H1 (cell line): Measurements from ENCODE around the gene MAPK4. TPM values are rescaled to one million over a fixed set of nuclear protein-coding genes. Genes with fewer than 3 reads are reported as not detected.
"Not testable (repeated sequence)": the region's sequence is repeated elsewhere in the genome, so short reads cannot be mapped to it uniquely, and the experiment has no call there.

Source experiments
- CTCF ChIA-PET: fragments of 300-600 bp; sonication (Branson Sonifier 250); formaldehyde crosslinking; loops from one replicate; lab custom pipeline; 2021; ENCODE audit not compliant: partially characterized antibody; lab: Charles Lee
- POLR2A ChIA-PET: fragments of 300-600 bp; sonication (Branson Sonifier 250); formaldehyde crosslinking; loops from one replicate; lab custom pipeline; 2021; ENCODE audit warnings: inconsistent platforms; ENCODE audit not compliant: partially characterized antibody; lab: Charles Lee
- DNase-seq, 2 experiments: peaks; one replicate each; pipeline versions ENCODE4 v3.0.0 to v3.0.0-alpha.2; 2010 to 2022; ENCODE audit warnings: low spot score in 2 of 2, low read depth in 1 of 2, mixed read lengths in 1 of 2
- FAIRE-seq: peaks from 2 replicates; lab custom pipeline; 2011; peaks lifted over from hg19 to GRCh38; lab: Jason Lieb, UNC
- H2AFZ ChIP-seq: 2 replicates; pipeline ENCODE4 v1.8.1; 2012; ENCODE audit warnings: low read length, inconsistent platforms
- H2AK5ac ChIP-seq: 2 replicates; pipeline ENCODE4 v1.6.1; 2013; ENCODE audit warnings: low read depth, low read length
- H2BK120ac ChIP-seq: replicated peaks from 2 replicates; pipeline ENCODE3; 2013; ENCODE audit warnings: low read depth, low read length, inconsistent platforms
- H2BK12ac ChIP-seq: 2 replicates; pipeline ENCODE4 v1.6.1; 2013; ENCODE audit warnings: low read depth, low read length
- H2BK15ac ChIP-seq: 2 replicates; pipeline ENCODE4 v1.6.1; 2013; ENCODE audit warnings: low read length
- H2BK20ac ChIP-seq: 2 replicates; pipeline ENCODE4 v1.6.1; 2013; ENCODE audit warnings: low read length
- H2BK5ac ChIP-seq: 2 replicates; pipeline ENCODE4 v1.6.1; 2013; ENCODE audit warnings: low read depth, low read length
- H3K14ac ChIP-seq: 2 replicates; pipeline ENCODE4 v1.6.1; 2013; ENCODE audit warnings: inconsistent platforms; ENCODE audit not compliant: insufficient read length
- H3K18ac ChIP-seq: 2 replicates; pipeline ENCODE4 v1.6.1; 2013; ENCODE audit warnings: low read length; ENCODE audit errors: extremely low read depth
- H3K23ac ChIP-seq: 2 replicates; pipeline ENCODE4 v1.6.1; 2013; ENCODE audit warnings: inconsistent platforms; ENCODE audit not compliant: insufficient read length
- H3K23me2 ChIP-seq: 2 replicates; pipeline ENCODE4 v1.6.1; 2013; ENCODE audit warnings: low read depth, low read length
- H3K27ac ChIP-seq: 2 replicates; pipeline ENCODE4 v1.6.1; 2011; ENCODE audit warnings: low read depth, low read length, inconsistent platforms
- H3K27me3 ChIP-seq, 4 experiments: replicated peaks in 1 of 4; 1 replicate in 1 of 4; 2 replicates in 3 of 4; pipeline versions ENCODE4 v1.6.1 to v1.8.1; 2011 to 2013; ENCODE audit warnings: low read length in 3 of 4, mild to moderate bottlenecking in 3 of 4, inconsistent platforms in 2 of 4, mixed read lengths in 2 of 4, moderate library complexity in 1 of 4; ENCODE audit not compliant: control insufficient read depth in 3 of 4, insufficient read depth in 3 of 4; ENCODE audit errors: extremely low read depth in 1 of 4
- H3K36me3 ChIP-seq, 4 experiments: 2 replicates each; pipeline versions ENCODE4 v1.6.1 to v1.8.1; 2011 to 2013; ENCODE audit warnings: mild to moderate bottlenecking in 4 of 4, low read length in 3 of 4, moderate library complexity in 2 of 4, control low read depth in 1 of 4, inconsistent platforms in 1 of 4; ENCODE audit not compliant: insufficient read depth in 4 of 4, control insufficient read depth in 2 of 4
- H3K4ac ChIP-seq: replicated peaks from 2 replicates; pipeline ENCODE3; 2013; ENCODE audit warnings: low read length, low read depth, mixed read lengths, inconsistent platforms; ENCODE audit not compliant: insufficient read length
- H3K4me1 ChIP-seq, 4 experiments: replicated peaks in 1 of 4; 1 replicate in 1 of 4; 2 replicates in 3 of 4; pipeline versions ENCODE4 v1.6.1 to v1.8.1; 2011 to 2013; ENCODE audit warnings: low read length in 3 of 4, inconsistent platforms in 2 of 4, mixed read lengths in 1 of 4; ENCODE audit not compliant: insufficient read depth in 4 of 4, control insufficient read depth in 3 of 4
- H3K4me2 ChIP-seq, 2 experiments: 2 replicates each; pipeline versions ENCODE4 v1.6.1 to v1.8.1; 2011 to 2013; ENCODE audit warnings: low read depth in 2 of 2, low read length in 2 of 2, control low read depth in 1 of 2, inconsistent platforms in 1 of 2, mild to moderate bottlenecking in 1 of 2; ENCODE audit not compliant: insufficient read depth in 1 of 2
- H3K4me3 ChIP-seq, 4 experiments: fragments of 200-600, 300-600 bp in 1 of 4; sonication (generic), shearing (Covaris generic), sonication (Bioruptor Twin) in 1 of 4; 2 replicates each; pipeline versions ENCODE4 v1.5.1 to v1.8.1; 2011 to 2016; ENCODE audit warnings: low read length in 4 of 4, low read depth in 3 of 4, control low read depth in 2 of 4, inconsistent platforms in 2 of 4, mild to moderate bottlenecking in 2 of 4, mixed read lengths in 1 of 4, moderate library complexity in 1 of 4; ENCODE audit not compliant: insufficient read depth in 2 of 4; ENCODE audit errors: extremely low read depth in 1 of 4
- H3K56ac ChIP-seq: replicated peaks from 2 replicates; pipeline ENCODE3; 2013; ENCODE audit warnings: low read depth, mild to moderate bottlenecking, mixed read lengths, low read length, inconsistent platforms; ENCODE audit not compliant: insufficient read length
- H3K79me1 ChIP-seq: 2 replicates; pipeline ENCODE4 v1.6.1; 2013; ENCODE audit warnings: low read depth, low read length, control low read depth
- H3K79me2 ChIP-seq, 2 experiments: 2 replicates each; pipeline versions ENCODE4 v1.6.1 to v1.8.1; 2012 to 2013; ENCODE audit warnings: low read length in 2 of 2, mild to moderate bottlenecking in 2 of 2, inconsistent platforms in 1 of 2; ENCODE audit not compliant: insufficient read depth in 2 of 2, control insufficient read depth in 1 of 2
- H3K9ac ChIP-seq, 4 experiments: replicated peaks in 1 of 4; 1 replicate in 1 of 4; 2 replicates in 3 of 4; pipeline versions ENCODE4 v1.6.1 to v1.8.1; 2011 to 2013; ENCODE audit warnings: low read depth in 3 of 4, low read length in 3 of 4, control low read depth in 2 of 4, mild to moderate bottlenecking in 2 of 4, moderate library complexity in 2 of 4, inconsistent platforms in 1 of 4; ENCODE audit errors: extremely low read depth in 1 of 4
- H3K9me3 ChIP-seq, 2 experiments: 2 replicates each; pipeline versions ENCODE4 v1.6.1 to v1.8.1; 2012 to 2013; ENCODE audit warnings: mild to moderate bottlenecking in 2 of 2, moderate library complexity in 2 of 2, control low read depth in 1 of 2, inconsistent platforms in 1 of 2, low read depth in 1 of 2, low read length in 1 of 2, mixed read lengths in 1 of 2; ENCODE audit not compliant: insufficient read depth in 2 of 2
- H4K20me1 ChIP-seq, 2 experiments: replicated peaks in 1 of 2; 2 replicates each; pipeline versions ENCODE3 to v1.8.1; 2011 to 2013; ENCODE audit warnings: inconsistent platforms in 2 of 2, low read length in 2 of 2, mild to moderate bottlenecking in 1 of 2; ENCODE audit not compliant: insufficient read depth in 2 of 2, control insufficient read depth in 1 of 2
- H4K5ac ChIP-seq: 2 replicates; pipeline ENCODE4 v1.6.1; 2013; ENCODE audit warnings: low read length, low read depth, mixed read lengths, inconsistent platforms; ENCODE audit not compliant: insufficient read length
- H4K8ac ChIP-seq: 2 replicates; pipeline ENCODE4 v1.8.0; 2013; ENCODE audit warnings: mild to moderate bottlenecking, moderate library complexity, low read length, inconsistent platforms; ENCODE audit not compliant: insufficient read depth; ENCODE audit errors: extremely low read depth
- H4K91ac ChIP-seq: replicated peaks from 2 replicates; pipeline ENCODE3; 2013; ENCODE audit warnings: low read length, mixed read lengths, inconsistent platforms; ENCODE audit not compliant: insufficient read length
- WGBS, 2 experiments: shearing (Covaris generic) in 1 of 2; methylation state at CpG; one replicate each; pipeline versions ENCODE4 v1.1.6 to v1.1.7; 2013 to 2015; ENCODE audit warnings: low lambda C conversion rate in 2 of 2, mixed read lengths in 2 of 2, inconsistent platforms in 1 of 2, low coverage in 1 of 2, missing lambda C conversion rate in 1 of 2; ENCODE audit not compliant: insufficient replicate concordance in 2 of 2, insufficient coverage in 1 of 2, insufficient read length in 1 of 2; ENCODE audit errors: extremely low coverage in 1 of 2, missing lambda C conversion rate in 1 of 2; 5-methylcytosine and 5-hydroxymethylcytosine counted together
- polyA plus RNA-seq, 7 experiments: library from polyadenylated mRNA; depleted of rRNA in 3 of 7; stranded (reverse) in 5 of 7; unstranded in 2 of 7; fragments of >200 nt in 5 of 7; fragments of 200-250 nt in 2 of 7; gene quantifications; 1 replicate in 5 of 7; 2 replicates in 1 of 7; 4 replicates in 1 of 7; pipeline versions ENCODE4 v1.2.1 to v1.2.3, GENCODE V29; 2011 to 2013; ENCODE audit warnings: missing spikeins in 2 of 7, mixed read lengths in 2 of 7
- total RNA-seq: library from RNA; stranded (reverse); fragmentation: NEBNext Ultra II Directional; extraction: Animal tissue kit (Norgen Biotek cat#: 25700); gene quantifications from 2 replicates; pipeline ENCODE4 v1.2.1, GENCODE V29; 2021

Gene MAPK4
- total and polyA plus RNA-seq, 2 of the 8 experiments (the other 6 are each of a cell fraction or from before 2014, with no cell fraction given) = 3.2 to 3.7 TPM

DNA sequence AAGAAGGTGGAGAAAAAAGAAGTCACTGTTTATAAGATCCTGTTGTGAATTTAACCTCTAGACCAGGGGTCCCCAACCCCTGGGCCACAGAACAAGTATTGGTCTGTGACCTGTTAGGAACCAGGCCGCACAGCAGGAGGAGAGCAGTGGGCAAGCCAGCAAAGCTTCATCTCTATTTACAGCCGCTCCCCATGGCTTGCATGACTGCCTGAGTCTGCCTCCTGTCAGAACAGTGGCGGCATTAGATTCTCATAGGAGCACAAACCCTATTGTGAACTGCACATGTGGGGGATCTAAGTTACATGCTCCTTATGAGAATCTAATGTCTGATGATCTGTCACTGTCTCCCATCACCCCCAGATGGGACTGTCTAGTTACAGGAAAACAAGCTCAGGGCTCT lies 13.3 kb downstream of the MAPK4 start:
- DNase-seq, H2BK5ac ChIP-seq, H4K91ac ChIP-seq, H2BK20ac ChIP-seq, H3K56ac ChIP-seq, H4K5ac ChIP-seq, H3K18ac ChIP-seq, H3K4me2 ChIP-seq, H3K9ac ChIP-seq, H2BK15ac ChIP-seq, FAIRE-seq, H2AFZ ChIP-seq, H3K79me2 ChIP-seq, H3K9me3 ChIP-seq, H3K27me3 ChIP-seq, H4K20me1 ChIP-seq, H3K23me2 ChIP-seq, H3K79me1 ChIP-seq, H3K27ac ChIP-seq, H4K8ac ChIP-seq, H3K4ac ChIP-seq, H3K36me3 ChIP-seq, H2AK5ac ChIP-seq, H3K14ac ChIP-seq, H2BK120ac ChIP-seq, H3K4me3 ChIP-seq, H3K23ac ChIP-seq, H2BK12ac ChIP-seq: not testable (repeated sequence)
- peaks cover 0 to 12% (median 3%) of the 10 kb centered on the region in 4 experiments; a peak in 4 of 7 replicates for H3K4me1 ChIP-seq
- CTCF ChIA-PET = interaction anchor here (1.0 to 6.6 kb wide), 8 partner anchors 9 to 38 kb away, joined by 3 to 64 read pairs (median 5); no protein-coding TSS in a partner anchor
- POLR2A ChIA-PET = interaction anchor here (0.6 kb wide), 1 partner anchor 93 kb away, joined by 3 read pairs; no protein-coding TSS in a partner anchor
- 83% methylated on average over 3 of the region's 3 CpGs; no CpG with 5 or more reads in 1 of the 2 experiments for WGBS, 2 experiments
